Panc1 (cell line): Measurements from ENCODE around the gene TBC1D2. TPM values are rescaled to one million over a fixed set of nuclear protein-coding genes. Genes with fewer than 3 reads are reported as not detected.

Experiments used
- ATAC-seq: fragments of 200-7000 bp; cut with Tn5 transposase; 2 replicates; pipeline ENCODE4 v1.9.1; 2020; ENCODE audit warnings: mild to moderate bottlenecking, moderate library complexity
- BruUV-seq: library from RNA; stranded (reverse); fragments of 400-500 nt; replicated peaks from 2 replicates; lab custom pipeline; 2021; lab: Mats Ljungman, UMichigan
- CTCF ChIA-PET: fragments of 300-600 bp; sonication (Branson Sonifier 250); formaldehyde crosslinking; loops from one replicate; lab custom pipeline; 2022; ENCODE audit warnings: antibody characterized with exemption; lab: Charles Lee
- POLR2A ChIA-PET: fragments of 300-600 bp; sonication (Branson Sonifier 250); formaldehyde crosslinking; loops from one replicate; lab custom pipeline; 2022; ENCODE audit warnings: antibody characterized with exemption; lab: Charles Lee
- DNase-seq: peaks from one replicate; pipeline ENCODE4 v3.0.0-alpha.2; 2010; ENCODE audit warnings: low read depth, low spot score
- H3K27ac ChIP-seq: 2 replicates; pipeline ENCODE4 v1.5.1; 2011; ENCODE audit warnings: mild to moderate bottlenecking, low read length, inconsistent platforms
- H3K27me3 ChIP-seq: fragments of 200-500 bp; sonication (Bioruptor generic); 2 replicates; pipeline ENCODE4 v1.6.0; 2014; ENCODE audit warnings: low read length, inconsistent platforms; ENCODE audit not compliant: control insufficient read depth, insufficient read depth
- H3K36me3 ChIP-seq: fragments of 200-500 bp; sonication (Bioruptor generic); 2 replicates; pipeline ENCODE4 v1.5.1; 2014; ENCODE audit warnings: inconsistent platforms, mild to moderate bottlenecking, low read length, moderate library complexity; ENCODE audit not compliant: control insufficient read depth, insufficient read depth
- H3K4me1 ChIP-seq: 2 replicates; pipeline ENCODE4 v1.5.1; 2011; ENCODE audit warnings: inconsistent platforms, mild to moderate bottlenecking, low read length, moderate library complexity; ENCODE audit not compliant: control insufficient read depth, insufficient read depth
- H3K4me3 ChIP-seq, 2 experiments: 2 replicates each; pipeline ENCODE4 v1.5.1; 2011 to 2012; ENCODE audit warnings: low read depth in 2 of 2, low read length in 2 of 2, mild to moderate bottlenecking in 2 of 2, inconsistent platforms in 1 of 2, moderate library complexity in 1 of 2
- H3K9me3 ChIP-seq: fragments of 200-500 bp; sonication (Bioruptor generic); 2 replicates; pipeline ENCODE4 v1.5.1; 2014; ENCODE audit warnings: low read depth, mild to moderate bottlenecking, inconsistent platforms, low read length, moderate library complexity; ENCODE audit not compliant: control insufficient read depth, insufficient read depth
- CTCF ChIP-seq: fragments of 450-650 bp; IDR thresholded peaks from 2 replicates; pipeline ENCODE4 v1.5.1; 2017; ENCODE audit warnings: mild to moderate bottlenecking
- POLR2AphosphoS5 ChIP-seq: IDR thresholded peaks from 2 replicates; pipeline ENCODE4 v1.6.1; 2012; ENCODE audit warnings: mild to moderate bottlenecking, low read depth, low read length, moderate library complexity
- SIN3A ChIP-seq: IDR thresholded peaks from 2 replicates; pipeline ENCODE4 v1.6.1; 2012; ENCODE audit warnings: low read depth, mild to moderate bottlenecking, low read length, moderate library complexity, borderline replicate concordance; ENCODE audit not compliant: insufficient read depth
- TCF7L2 ChIP-seq: IDR thresholded peaks from 2 replicates; pipeline ENCODE4 v1.6.1; 2011; ENCODE audit warnings: mild to moderate bottlenecking, low read depth, low read length, inconsistent platforms
- in situ Hi-C: cut with HindIII; loops from 2 replicates; pipeline ENCODE4 v1.10.0; 2016; ENCODE audit warnings: low sequenced_read_pairs, low pct_unique_long_range_greater_than_20kb
- intact Hi-C: fragments of 100-400 bp; cut with micrococcal nuclease; formaldehyde crosslinking; loops from one replicate; pipeline ENCODE4 v1.10.0; 2022; ENCODE audit not compliant: unreplicated experiment
- total RNA-seq: library from RNA; stranded (reverse); gene quantifications from one replicate; pipeline ENCODE4 v1.2.1, GENCODE V29; 2021; ENCODE audit not compliant: unreplicated experiment
- TF ChIP-seq, protein P1 (sequence below), 2 experiments: IDR thresholded peaks; 2 replicates each; pipeline ENCODE4 v1.6.1; 2011 to 2012; ENCODE audit warnings: low read depth in 2 of 2, control low read depth in 1 of 2, low read length in 1 of 2, mild to moderate bottlenecking in 1 of 2, moderate library complexity in 1 of 2; ENCODE audit not compliant: insufficient read depth in 1 of 2

TBC1D2 gene
- total RNA-seq, 1 experiment from 2014 or later = 2.4 TPM

DNA sequence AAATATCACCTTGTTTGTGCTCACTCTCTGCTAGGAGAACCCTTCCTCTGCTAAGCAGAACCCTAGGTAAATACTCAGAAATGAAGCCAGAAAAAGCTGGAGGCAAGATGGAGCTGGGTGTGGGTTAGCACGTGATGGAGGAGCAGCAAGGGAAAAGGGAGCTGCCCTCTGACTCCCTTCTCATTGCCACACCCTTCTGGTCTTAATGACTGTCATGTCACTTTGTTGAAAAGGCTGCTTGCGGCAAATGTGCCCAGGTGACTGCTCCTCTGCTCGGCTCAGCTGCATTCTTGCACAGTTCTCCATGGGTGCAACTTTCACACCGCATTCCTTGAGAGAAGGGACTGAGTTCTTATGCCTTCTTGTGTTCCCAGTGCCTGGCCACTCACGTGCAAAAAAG lies 36.4 kb upstream of the TBC1D2 start:
- Histone ChIP-seq H3K36me3 (no peaks in the 10 kb centered on the region), H3K9me3 (no peaks in the 10 kb centered on the region), H3K27ac (no peak overlapping the region), H3K4me3 (no peak overlapping the region), H3K4me1 (no peaks in the 10 kb centered on the region), H3K27me3 (no peaks in the 10 kb centered on the region)
- CTCF ChIA-PET = no interaction called here
- TF ChIP-seq SIN3A (no peak), CTCF (no peak), TCF7L2 (no peak), POLR2AphosphoS5 (no peak)
- TF ChIP-seq, protein P1, sequence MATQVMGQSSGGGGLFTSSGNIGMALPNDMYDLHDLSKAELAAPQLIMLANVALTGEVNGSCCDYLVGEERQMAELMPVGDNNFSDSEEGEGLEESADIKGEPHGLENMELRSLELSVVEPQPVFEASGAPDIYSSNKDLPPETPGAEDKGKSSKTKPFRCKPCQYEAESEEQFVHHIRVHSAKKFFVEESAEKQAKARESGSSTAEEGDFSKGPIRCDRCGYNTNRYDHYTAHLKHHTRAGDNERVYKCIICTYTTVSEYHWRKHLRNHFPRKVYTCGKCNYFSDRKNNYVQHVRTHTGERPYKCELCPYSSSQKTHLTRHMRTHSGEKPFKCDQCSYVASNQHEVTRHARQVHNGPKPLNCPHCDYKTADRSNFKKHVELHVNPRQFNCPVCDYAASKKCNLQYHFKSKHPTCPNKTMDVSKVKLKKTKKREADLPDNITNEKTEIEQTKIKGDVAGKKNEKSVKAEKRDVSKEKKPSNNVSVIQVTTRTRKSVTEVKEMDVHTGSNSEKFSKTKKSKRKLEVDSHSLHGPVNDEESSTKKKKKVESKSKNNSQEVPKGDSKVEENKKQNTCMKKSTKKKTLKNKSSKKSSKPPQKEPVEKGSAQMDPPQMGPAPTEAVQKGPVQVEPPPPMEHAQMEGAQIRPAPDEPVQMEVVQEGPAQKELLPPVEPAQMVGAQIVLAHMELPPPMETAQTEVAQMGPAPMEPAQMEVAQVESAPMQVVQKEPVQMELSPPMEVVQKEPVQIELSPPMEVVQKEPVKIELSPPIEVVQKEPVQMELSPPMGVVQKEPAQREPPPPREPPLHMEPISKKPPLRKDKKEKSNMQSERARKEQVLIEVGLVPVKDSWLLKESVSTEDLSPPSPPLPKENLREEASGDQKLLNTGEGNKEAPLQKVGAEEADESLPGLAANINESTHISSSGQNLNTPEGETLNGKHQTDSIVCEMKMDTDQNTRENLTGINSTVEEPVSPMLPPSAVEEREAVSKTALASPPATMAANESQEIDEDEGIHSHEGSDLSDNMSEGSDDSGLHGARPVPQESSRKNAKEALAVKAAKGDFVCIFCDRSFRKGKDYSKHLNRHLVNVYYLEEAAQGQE (IDR thresholded peaks at IDR 0.05; ENCODE audit: insufficient read depth in 1 of 2, low read depth in 2 of 2, low read length in 1 of 2) = no peak
- no peak for ATAC-seq
- in situ Hi-C loops = no loop called here
- BruUV-seq = no TSS peak
- intact Hi-C loops = no loop called here
- POLR2A ChIA-PET = no interaction called here
- DNase-seq = no peak

DNA sequence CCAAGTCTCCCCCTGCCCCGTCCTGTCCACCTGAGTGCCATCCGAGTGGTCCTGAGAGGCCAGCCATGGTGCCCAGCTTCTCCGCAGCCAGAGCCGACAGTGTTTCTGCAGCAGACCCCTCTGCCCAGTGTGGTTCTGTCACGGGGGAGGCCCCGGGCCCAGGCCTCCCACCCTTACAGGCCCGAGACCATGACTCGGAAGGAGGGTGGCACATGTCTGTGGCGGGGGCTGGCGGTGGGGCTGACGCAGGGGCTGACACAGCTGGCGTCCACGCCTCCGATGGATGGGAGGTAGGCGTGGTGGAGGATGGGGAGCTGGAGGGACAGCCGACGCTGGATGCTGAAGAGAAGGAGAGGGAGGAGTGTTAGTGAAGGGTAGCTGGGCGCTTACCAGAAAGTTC lies 35.0 kb upstream of the TBC1D2 start:
- in situ Hi-C loops (no loop called here), intact Hi-C loops (no loop called here)
- H3K27ac ChIP-seq = no peak overlapping the region
- ChIA-PET POLR2A (no interaction called here), CTCF (no interaction called here)
- ATAC-seq (no peak), DNase-seq (no peak)
- TF ChIP-seq, protein P1 (IDR thresholded peaks at IDR 0.05; ENCODE audit: insufficient read depth in 1 of 2, low read depth in 2 of 2, low read length in 1 of 2) = no peak
- TF ChIP-seq TCF7L2 = no peak
- H3K9me3 ChIP-seq = no peaks in the 10 kb centered on the region
- no peak overlapping the region for H3K4me3 ChIP-seq
- BruUV-seq = no TSS peak
- no peaks in the 10 kb centered on the region for H3K4me1 ChIP-seq
- no peaks in the 10 kb centered on the region for H3K36me3 ChIP-seq
- no peaks in the 10 kb centered on the region for H3K27me3 ChIP-seq
